GM21367 (cell line): Measurements from ENCODE around the gene C10orf90.

Experiments
- ATAC-seq: cut with Tn5 transposase; IDR thresholded peaks from one replicate; pipeline ENCODE4 v1.9.1; 2021; ENCODE audit not compliant: unreplicated experiment

C10orf90 gene

GRCh38 chr10:126634911-126635310 is 35.6 kb downstream of the C10orf90 start:
- no peak for ATAC-seq

- no peak for ATAC-seq
These were observed 36.1 kb downstream of the C10orf90 start for GRCh38 chr10:126634347-126634746.

DNA sequence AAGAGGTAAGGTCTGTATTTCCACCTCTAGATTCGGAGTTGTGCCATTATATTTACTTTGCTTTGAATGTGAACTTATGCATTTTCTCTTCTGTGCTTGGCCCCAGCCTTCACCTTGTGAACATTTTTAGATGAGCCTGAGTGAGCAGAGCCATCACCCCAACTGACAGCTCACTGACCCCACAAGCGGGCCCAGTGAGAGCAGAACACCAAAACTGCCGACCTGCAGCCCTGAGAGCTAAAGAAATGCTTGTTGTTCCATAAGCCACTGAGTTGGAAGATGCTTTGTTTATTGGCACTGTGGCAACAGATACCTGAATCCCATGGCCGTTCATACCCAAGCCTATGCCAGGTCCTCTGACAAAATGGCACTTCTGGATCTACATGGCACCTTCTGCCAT is 37.8 kb downstream of the C10orf90 start:
- ATAC-seq = no peak

GRCh38 chr10:126629925-126630624 is 40.4 kb downstream of the C10orf90 start:
- ATAC-seq = no peak

DNA sequence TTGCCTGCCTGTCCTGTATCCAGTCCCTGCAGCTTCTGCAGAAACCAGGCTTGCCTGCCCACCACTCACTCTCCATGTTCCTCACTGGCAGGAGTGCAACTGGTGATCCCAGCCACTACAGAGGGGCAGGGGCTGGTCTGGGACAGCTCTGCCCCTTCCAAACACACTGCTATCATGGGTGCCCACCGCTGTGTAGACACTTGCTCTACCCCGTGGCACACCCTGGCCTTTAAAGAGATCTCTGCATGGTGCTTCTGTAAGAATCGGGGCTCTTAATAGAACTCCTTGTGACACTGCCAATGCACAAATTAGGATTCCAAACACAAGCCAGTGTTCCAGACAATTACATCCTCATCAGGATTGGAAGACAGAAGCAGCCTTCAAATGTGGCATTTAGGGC is 41.7 kb downstream of the C10orf90 start:
- no peak for ATAC-seq

GRCh38 chr10:126621846-126622245 is 48.6 kb downstream of the C10orf90 start:
- no peak for ATAC-seq

DNA sequence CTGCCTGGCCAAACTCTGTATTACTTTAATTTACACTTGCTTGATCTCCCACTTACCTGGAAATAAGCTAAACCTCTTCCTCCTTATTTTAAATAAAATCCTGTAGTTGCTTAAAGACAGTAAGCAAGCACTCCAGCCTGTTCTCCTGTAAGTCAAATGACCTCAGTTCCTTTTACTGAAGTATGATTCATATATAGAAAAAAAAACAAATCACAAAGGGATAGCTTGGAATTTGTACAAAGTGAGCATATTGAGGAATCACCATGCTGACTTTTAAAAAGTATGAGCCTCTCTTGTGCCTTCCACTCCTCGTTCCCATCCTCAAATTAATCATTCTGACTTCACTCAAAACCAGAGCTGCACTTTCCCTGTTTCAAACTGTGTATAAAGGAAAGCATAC is 52.0 kb downstream of the C10orf90 start:
- ATAC-seq = no peak

GRCh38 chr10:126617733-126618132 is 52.8 kb downstream of the C10orf90 start:
- no peak for ATAC-seq

DNA sequence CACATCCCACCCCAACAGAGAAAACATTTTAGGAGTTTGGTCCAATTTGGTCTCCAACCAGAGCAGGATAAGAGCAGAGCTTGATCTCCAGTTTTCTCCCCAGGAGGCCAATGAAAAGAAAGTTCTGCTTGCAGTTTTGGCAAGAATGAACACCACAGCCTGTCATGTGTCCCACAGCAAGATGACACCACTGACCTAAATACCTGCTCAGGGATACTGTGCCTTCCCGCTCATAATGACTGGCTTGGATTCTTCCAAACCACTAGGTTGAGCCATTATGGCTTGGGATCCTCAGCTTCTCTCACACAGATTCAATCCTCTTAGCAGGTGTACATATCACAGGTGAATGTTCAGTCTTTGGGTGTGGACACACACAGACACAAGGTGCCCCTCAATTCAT is 53.3 kb downstream of the C10orf90 start:
- ATAC-seq = no peak

DNA sequence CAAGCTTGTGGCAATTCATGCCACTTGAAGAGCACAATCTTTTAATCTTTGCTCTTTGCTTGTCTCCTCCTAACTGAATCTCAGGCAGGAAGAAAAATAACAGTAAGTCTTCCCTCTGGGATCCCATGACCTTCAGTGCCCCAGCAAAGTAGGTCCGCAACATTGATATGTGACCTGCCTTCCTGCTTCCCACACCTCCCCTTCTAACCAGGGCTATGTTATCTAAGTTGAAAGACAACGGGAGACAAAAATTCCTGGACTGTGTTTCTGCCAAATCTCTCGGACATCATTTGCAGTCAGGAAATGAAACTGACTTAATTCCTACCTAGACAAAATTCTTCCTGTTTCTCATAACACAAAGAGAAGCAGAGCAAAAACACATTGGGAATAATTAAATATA is 53.8 kb downstream of the C10orf90 start:
- ATAC-seq = no peak

DNA sequence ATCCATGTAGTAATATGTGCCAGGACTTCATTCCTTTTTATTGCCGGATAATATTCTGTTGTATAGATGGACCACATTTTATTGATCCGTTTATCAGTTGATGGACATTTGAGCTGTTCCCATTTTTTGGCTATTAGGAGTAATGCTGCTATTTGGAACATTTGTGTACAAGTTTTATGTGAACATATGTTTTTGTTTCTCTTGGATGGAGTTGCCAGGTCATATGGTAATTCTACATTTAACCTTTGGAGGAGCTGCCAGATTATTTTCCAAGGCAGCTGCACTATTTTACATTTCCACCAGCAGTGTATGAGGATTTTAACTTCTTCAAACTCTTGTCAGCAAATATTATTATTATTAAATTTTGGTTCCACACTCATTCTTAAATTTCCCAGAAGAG is 59.2 kb downstream of the C10orf90 start:
- no peak for ATAC-seq

DNA sequence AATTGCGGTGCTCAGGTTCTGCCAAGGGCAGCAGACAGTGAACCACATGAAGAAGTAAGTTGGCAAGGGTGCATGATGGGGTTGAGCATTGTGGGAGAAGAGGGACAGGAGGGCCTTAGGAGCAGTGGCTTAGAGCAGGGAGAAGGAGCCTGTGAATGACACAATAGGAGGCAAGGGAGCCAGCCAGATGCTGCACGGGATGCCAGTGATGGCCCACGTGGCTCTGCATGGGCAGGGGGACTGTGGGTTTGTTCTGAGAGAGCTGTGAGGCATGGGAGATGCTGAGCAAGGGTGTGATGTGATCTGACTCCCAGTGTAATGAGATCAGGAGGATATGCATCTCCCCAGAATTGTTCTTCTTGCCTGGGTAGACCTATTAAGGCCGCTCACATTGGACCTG is 60.9 kb downstream of the C10orf90 start:
- no peak for ATAC-seq

DNA sequence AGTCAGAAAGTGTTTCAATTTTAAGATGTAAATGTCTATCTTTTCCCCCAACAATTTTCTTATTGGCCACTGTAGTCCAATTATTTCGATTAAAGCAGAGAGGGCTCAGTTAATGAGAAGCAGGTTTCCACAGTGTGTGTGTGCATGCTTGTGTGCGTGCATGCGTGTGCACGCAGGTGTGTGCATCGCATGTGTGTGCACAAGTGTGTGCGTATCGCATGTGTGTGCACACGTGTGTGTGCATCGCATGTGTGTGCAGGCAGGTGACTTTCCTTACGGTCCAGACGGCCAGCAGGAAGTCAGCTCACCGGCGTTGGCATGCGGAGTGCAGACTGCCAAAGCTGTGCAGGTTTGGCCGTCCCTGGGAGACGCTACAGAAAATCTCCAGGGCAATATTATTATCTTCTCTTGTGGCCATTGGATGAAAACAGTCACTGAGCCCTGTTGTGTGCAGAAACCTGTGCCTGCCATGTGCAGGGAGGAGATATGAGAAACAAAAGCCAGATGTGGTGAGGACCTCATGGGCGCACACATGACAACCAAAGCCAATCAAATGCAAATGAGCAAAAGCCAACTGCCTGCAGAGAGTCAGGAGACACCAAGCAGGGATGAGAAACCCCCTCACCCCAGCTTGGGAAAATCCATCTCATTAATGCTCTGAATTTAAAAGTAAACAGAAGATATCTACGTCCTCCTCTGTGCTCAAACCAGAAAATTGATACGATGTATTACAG is 70.4 kb downstream of the C10orf90 start:
- ATAC-seq = no peak

DNA sequence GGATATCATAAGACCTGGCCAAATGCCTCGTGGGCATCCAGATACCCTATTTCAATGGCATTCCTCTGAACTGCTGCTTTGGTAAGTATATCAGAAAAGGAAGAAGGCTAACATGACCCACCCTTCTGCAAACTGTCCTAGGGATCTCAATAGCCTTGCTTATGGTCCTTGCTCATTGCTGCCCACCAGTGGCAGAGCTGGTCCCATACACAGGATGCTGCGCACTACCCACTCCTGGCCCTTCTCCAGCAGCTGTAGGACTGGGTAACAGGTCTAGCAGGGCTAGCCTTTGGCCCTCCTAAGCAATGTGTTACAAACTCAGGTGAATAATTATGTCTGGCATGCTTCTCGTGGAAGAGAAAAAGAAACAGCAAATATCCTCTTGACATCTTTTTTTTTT is 72.5 kb downstream of the C10orf90 start:
- ATAC-seq = no peak

GRCh38 chr10:126597211-126597610 is 73.3 kb downstream of the C10orf90 start:
- ATAC-seq = no peak

GRCh38 chr10:126596472-126597016 is 73.9 kb downstream of the C10orf90 start:
- no peak for ATAC-seq

GRCh38 chr10:126595160-126595559 is 75.3 kb downstream of the C10orf90 start:
- no peak for ATAC-seq

DNA sequence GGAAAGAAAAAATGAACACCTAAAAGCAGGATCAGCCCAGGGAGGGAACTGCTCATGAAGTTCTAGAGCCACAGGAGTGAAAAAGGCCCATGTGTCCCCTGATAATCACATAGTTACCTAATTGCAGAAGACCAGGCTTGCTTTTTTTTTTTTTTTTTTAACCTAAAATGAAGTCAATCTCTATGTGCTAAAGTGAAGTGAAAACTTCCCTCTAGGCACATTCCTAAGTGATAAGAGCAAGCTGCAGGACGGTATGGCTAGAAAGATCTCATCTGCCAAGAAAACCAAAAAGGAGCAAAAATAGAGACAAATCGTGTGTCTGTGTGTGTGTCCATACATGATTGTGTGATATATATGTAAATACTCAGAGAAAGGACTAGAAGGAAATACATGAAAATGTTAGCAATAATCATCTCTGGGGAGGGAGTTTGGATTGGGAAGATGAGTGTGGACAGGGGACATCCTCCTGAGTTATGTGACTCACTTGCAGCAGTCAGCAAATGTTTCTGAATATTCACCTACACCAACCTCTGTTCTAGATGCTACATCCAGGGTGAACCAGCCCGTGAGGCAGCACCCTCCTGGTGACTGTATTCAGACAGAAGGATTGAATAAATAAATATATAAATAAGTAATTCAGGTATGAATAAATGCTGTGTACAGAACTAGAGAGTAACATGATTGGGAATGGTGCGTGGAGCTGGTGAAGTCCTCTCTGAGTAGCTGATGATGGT is 76.4 kb downstream of the C10orf90 start:
- no peak for ATAC-seq

DNA sequence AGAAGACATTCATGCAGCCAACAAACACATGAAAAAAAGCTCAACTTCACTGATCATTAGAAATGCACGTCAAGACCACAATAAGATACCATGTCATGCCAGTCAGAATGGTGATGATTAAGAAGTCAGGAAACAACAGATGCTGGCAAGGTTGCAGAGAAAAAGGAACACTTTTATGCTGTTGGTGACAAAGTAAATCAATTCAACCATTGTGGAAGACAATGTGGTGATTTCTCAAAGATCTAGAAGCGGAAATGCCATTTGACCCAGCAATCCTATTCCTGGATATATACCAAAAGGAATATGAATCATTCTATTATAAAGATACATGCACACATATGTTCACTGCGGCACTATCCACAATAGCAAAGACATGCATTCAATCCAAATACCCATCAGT is 77.6 kb downstream of the C10orf90 start:
- ATAC-seq = no peak

GRCh38 chr10:126588024-126588423 is 82.5 kb downstream of the C10orf90 start:
- ATAC-seq = no peak

DNA sequence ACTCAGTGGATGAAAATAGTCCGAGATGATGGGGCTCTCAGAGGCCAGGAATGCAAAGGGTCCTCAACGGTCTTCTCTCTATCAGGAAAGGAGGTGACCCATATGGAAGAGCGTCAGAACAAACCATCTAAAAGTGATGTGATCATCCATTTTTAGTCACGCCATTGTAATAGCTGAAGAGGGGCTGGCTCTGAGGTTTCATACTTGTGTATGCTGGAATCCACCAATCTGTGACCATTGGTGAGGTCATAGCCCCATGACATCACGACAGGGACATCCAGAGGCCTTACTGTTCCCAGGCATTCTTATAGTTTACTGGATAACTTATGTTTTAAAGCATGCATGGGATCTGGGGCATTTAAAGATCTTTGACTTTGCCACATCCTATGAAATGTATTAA is 83.6 kb downstream of the C10orf90 start:
- no peak for ATAC-seq

GRCh38 chr10:126586128-126586527 is 84.4 kb downstream of the C10orf90 start:
- ATAC-seq = no peak
